ENCODE data around the gene CAD.

DNA sequence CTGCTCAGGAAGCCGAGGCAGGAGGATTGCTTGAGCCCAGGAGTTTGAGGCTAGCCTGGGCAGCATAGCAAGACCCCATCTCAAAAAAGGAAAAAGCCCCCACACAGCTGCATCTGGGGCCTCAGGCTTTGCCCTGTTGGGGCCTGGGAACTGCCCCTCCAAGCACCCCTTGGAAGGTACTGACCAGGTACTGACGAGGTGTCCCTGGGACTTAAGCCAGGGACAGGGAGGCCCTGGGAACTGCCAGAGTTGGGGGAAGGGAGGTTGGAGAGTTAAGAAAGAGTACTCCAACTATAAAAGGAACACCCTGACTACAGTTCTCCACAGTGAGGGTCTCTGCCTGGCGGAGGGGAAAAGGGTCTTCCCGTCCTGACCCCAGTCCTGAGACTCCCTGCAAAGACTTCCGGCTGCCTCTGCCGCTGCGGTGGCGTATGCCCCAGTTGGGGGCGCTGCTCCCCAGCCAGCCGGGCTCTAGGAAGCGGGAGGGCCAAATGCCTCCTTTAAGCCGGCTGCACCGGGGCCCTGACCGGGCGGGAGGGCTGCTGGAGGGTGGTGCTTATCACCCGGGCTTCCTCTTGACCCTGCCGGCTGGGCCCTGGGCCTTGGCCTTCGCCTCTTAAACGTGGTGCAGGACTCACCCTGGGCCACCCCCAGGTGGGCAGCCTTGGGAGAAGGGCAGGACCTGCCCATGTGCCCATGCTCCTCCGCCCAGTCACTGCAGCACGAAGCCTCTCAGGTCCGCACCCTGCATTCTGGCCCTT lies 32.9 kb downstream of the CAD start:
- TF ChIP-seq CTCF (IDR thresholded peaks at IDR 0.05; ENCODE audit: poor library complexity, severe bottlenecking) (peak; percentile 38), RAD21 (conservative IDR thresholded peaks at IDR 0.05) (no peak), TAF1 (IDR thresholded peaks at IDR 0.05; ENCODE audit: low read depth) (no peak), EZH2 (IDR thresholded peaks at IDR 0.05; ENCODE audit: borderline replicate concordance, insufficient read depth, low read length, poor library complexity, severe bottlenecking) (no peak)

Data from neural cell (in vitro differentiated cells).